ENCODE data around the gene TMEM116. TPM values are rescaled to one million over a fixed set of nuclear protein-coding genes. Genes with fewer than 3 reads are reported as not detected.
"Not testable (repeated sequence)": the region's sequence is repeated elsewhere in the genome, so short reads cannot be mapped to it uniquely, and the experiment has no call there.

The TMEM116 gene
- total RNA-seq, 1 donor from 2014 or later: 9.0 TPM

GRCh38 chr12:112004041-112004440, 8.9 kb downstream of the TMEM116 start:
- H3K36me3 Mint-ChIP-seq (ENCODE audit: low read depth): peaks cover 27% of the 10 kb centered on the region
- no peak overlapping the region for H3K4me3 Mint-ChIP-seq (ENCODE audit: low read depth)
- no peak overlapping the region for H3K27ac Mint-ChIP-seq
- peaks cover 46% of the 10 kb centered on the region for H3K4me1 Mint-ChIP-seq (ENCODE audit: low read depth)
- intact Hi-C loops (cut with micrococcal nuclease): no loop called here
- no peak for DNase-seq (ENCODE audit: low spot score)
- no peaks in the 10 kb centered on the region for H3K27me3 Mint-ChIP-seq (ENCODE audit: low read depth)
- no peaks in the 10 kb centered on the region for H3K9me3 Mint-ChIP-seq

GRCh38 chr12:112001576-112001975, 11.4 kb downstream of the TMEM116 start:
- Mint-ChIP-seq H3K9me3 (no peaks in the 10 kb centered on the region), H3K4me1 (ENCODE audit: low read depth) (peaks cover 53% of the 10 kb centered on the region), H3K27ac (no peak overlapping the region), H3K36me3 (ENCODE audit: low read depth) (peaks cover 30% of the 10 kb centered on the region), H3K27me3 (ENCODE audit: low read depth) (no peaks in the 10 kb centered on the region), H3K4me3 (ENCODE audit: low read depth) (no peak overlapping the region)
- intact Hi-C loops (cut with micrococcal nuclease): loop anchor here (1.0 kb wide), 1 partner anchor 12 kb away; the partner anchor contains the start of genes ERP29 and TMEM116
- no peak for DNase-seq (ENCODE audit: low spot score)

DNA sequence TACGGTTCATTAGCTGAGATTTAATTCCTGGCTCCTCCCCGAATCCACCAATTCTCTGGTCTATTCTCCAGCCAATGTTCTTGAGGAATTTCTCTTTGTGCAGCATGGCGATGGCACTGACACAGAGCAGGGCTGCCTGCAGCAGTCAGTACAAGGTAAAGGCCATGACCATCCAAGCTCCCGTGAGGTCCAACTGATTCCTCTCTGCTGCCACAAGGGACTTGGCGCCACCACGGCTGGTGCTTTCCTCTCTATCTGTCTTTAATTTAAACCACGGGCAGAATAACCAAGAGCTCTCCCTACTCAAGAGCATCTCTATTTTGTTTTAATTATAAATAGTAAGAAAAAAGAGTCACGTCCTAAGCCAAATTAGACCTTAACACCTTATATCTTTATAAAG, 12.1 kb downstream of the TMEM116 start:
- H3K9me3 Mint-ChIP-seq: no peaks in the 10 kb centered on the region
- H3K27ac Mint-ChIP-seq: no peak overlapping the region
- peaks cover 34% of the 10 kb centered on the region for H3K36me3 Mint-ChIP-seq (ENCODE audit: low read depth)
- H3K27me3 Mint-ChIP-seq (ENCODE audit: low read depth): no peaks in the 10 kb centered on the region
- H3K4me3 Mint-ChIP-seq (ENCODE audit: low read depth): no peak overlapping the region
- intact Hi-C loops (cut with micrococcal nuclease): loop anchor here (1.0 kb wide), 1 partner anchor 12 kb away; the partner anchor contains the start of genes ERP29 and TMEM116
- DNase-seq (ENCODE audit: low spot score): no peak
- peaks cover 50% of the 10 kb centered on the region for H3K4me1 Mint-ChIP-seq (ENCODE audit: low read depth)

DNA sequence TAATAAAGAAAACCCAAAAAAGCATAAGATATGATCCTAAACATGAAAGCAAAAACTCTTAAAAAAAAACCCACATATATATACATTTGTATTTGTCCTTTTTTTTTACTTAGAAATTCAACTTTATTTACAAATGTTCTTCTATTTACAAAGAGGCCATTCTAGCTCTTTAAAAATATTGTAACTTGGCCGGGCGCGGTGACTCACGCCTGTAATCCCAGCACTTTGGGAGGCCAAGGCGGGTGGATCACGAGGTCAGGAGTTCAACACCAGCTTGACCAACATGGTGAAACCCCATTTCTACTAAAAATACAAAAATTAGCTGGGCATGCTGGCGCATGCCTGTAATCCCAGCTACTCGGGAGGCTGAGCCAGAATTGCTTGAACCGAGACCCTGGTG, 13.8 kb downstream of the TMEM116 start:
- Mint-ChIP-seq H3K4me1 (ENCODE audit: low read depth) (peaks cover 59% of the 10 kb centered on the region), H3K36me3 (ENCODE audit: low read depth) (peaks cover 36% of the 10 kb centered on the region)
- H3K27ac Mint-ChIP-seq; intact Hi-C loops (cut with micrococcal nuclease); H3K27me3 Mint-ChIP-seq (ENCODE audit: low read depth); H3K9me3 Mint-ChIP-seq; H3K4me3 Mint-ChIP-seq (ENCODE audit: low read depth); DNase-seq (ENCODE audit: low spot score): not testable (repeated sequence)

GRCh38 chr12:111998015-111998414, 14.9 kb downstream of the TMEM116 start:
- H3K4me3 Mint-ChIP-seq (ENCODE audit: low read depth): no peak overlapping the region
- no peaks in the 10 kb centered on the region for H3K9me3 Mint-ChIP-seq
- intact Hi-C loops (cut with micrococcal nuclease): no loop called here
- no peak for DNase-seq (ENCODE audit: low spot score)
- H3K27ac Mint-ChIP-seq: no peak overlapping the region
- H3K4me1 Mint-ChIP-seq (ENCODE audit: low read depth): peaks cover 68% of the 10 kb centered on the region
- no peaks in the 10 kb centered on the region for H3K27me3 Mint-ChIP-seq (ENCODE audit: low read depth)
- H3K36me3 Mint-ChIP-seq (ENCODE audit: low read depth): peaks cover 32% of the 10 kb centered on the region

DNA sequence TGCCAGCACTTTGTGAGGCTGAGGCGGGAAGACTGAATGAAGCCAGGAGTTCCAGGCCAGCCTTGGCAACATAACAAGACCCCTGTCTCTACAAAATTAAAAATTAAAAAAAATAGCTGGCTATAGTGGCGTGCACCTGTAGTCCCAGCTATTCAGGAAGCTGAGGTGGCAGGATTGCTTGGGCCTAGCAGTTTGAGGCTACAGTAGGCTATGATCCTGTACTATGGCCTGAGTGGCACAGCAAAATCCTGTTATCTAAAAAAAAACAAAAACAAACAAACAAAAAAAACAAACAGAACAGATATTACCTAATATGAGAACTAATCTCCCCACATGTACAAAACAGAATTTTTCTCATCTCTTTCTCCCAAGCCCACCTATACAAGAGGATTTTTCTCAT, 15.7 kb downstream of the TMEM116 start:
- Mint-ChIP-seq H3K4me1 (ENCODE audit: low read depth) (peaks cover 69% of the 10 kb centered on the region), H3K27me3 (ENCODE audit: low read depth) (no peaks in the 10 kb centered on the region), H3K9me3 (no peaks in the 10 kb centered on the region), H3K27ac (no peak overlapping the region), H3K4me3 (ENCODE audit: low read depth) (no peak overlapping the region), H3K36me3 (ENCODE audit: low read depth) (peaks cover 25% of the 10 kb centered on the region)
- intact Hi-C loops (cut with micrococcal nuclease): no loop called here
- no peak for DNase-seq (ENCODE audit: low spot score)

GRCh38 chr12:111995782-111996480, 17.0 kb downstream of the TMEM116 start:
- H3K27me3 Mint-ChIP-seq (ENCODE audit: low read depth): no peaks in the 10 kb centered on the region
- no peaks in the 10 kb centered on the region for H3K9me3 Mint-ChIP-seq
- no peak overlapping the region for H3K27ac Mint-ChIP-seq
- no peak for DNase-seq (ENCODE audit: low spot score)
- H3K36me3 Mint-ChIP-seq (ENCODE audit: low read depth): peaks cover 27% of the 10 kb centered on the region
- no peak overlapping the region for H3K4me3 Mint-ChIP-seq (ENCODE audit: low read depth)
- H3K4me1 Mint-ChIP-seq (ENCODE audit: low read depth): peaks cover 66% of the 10 kb centered on the region
- intact Hi-C loops (cut with micrococcal nuclease): no loop called here

DNA sequence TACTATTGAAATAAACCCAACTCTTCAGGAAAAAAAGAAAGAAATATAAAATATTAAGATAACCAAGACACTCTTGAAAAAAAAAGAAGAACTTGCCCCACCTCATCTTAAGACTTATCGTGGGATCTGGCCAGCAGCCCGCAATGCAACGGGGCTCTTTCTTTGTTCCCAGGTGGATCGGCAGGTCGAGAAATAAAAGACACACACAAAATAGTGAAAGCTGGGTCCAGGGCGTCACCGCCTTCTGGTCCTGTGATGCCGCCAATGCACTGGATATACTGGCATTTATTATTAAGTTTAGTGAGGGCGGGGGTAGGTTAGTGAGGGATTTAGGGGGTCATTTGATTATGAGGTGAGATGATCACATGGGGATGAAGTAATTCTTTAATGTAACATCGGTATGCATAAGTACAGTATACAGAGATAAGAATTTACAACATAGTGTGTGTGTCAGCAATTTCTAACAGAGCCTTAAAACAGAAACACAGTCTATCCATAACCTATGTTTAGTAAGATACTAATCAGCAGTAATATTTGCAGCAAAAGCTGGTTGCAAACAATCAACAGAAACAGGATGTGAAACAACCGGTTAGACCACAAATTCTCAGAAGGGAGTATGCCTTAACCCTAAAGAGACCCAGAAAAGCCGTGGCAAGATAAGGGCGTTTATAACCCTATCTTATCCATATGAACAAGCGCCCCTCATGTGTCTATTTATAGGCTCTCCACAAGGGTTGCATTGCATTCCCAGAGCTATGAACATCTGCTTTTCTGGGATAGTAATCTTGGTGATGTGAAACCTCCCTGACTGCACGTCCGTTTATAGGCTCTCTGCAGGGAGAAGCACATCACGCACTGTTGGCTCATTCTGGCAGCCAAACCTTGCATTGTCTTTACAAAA, 18.5 kb downstream of the TMEM116 start:
- Mint-ChIP-seq H3K4me1 (ENCODE audit: low read depth) (peaks cover 60% of the 10 kb centered on the region), H3K4me3 (ENCODE audit: low read depth) (peak overlapping the region; percentile 79), H3K27ac (peak overlapping the region; percentile 56), H3K36me3 (ENCODE audit: low read depth) (peaks cover 24% of the 10 kb centered on the region)
- H3K9me3 Mint-ChIP-seq; H3K27me3 Mint-ChIP-seq (ENCODE audit: low read depth): not testable (repeated sequence)
- intact Hi-C loops (cut with micrococcal nuclease): loop anchor here (1.0 kb wide), 1 partner anchor 20 kb away; no protein-coding TSS in a partner anchor
- peak; percentile 40 for DNase-seq (ENCODE audit: low spot score)

GRCh38 chr12:111993292-111994150, 19.4 kb downstream of the TMEM116 start:
- Mint-ChIP-seq H3K4me3 (ENCODE audit: low read depth) (peak overlapping the region; percentile 79), H3K9me3 (no peaks in the 10 kb centered on the region), H3K27ac (peak overlapping the region; percentile 44), H3K27me3 (ENCODE audit: low read depth) (no peaks in the 10 kb centered on the region), H3K36me3 (ENCODE audit: low read depth) (peaks cover 26% of the 10 kb centered on the region), H3K4me1 (ENCODE audit: low read depth) (peaks cover 58% of the 10 kb centered on the region)
- DNase-seq (ENCODE audit: low spot score): peak; percentile 40
- intact Hi-C loops (cut with micrococcal nuclease): loop anchor here (1.0 to 2.0 kb wide), 3 partner anchors 21 to 137 kb away; no protein-coding TSS in a partner anchor

DNA sequence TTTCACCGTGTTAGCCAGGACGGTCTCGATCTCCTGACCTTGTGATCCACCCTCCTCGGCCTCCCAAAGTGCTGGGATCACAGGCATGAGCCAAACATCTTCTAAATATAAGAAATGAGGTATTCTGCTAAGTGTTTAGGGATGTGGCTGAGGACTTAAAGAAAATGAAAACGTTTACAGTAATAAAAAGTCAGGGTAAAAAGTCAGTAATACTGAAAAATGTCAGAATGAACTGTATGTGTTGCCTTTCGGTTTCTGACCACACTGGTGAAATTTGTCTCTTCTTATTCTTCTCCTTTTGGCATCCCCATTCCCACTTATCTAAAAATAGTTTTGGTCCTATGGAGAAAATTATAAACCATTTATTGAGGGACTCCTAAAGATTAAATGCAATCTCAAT, 20.5 kb downstream of the TMEM116 start:
- Mint-ChIP-seq H3K4me3 (ENCODE audit: low read depth) (no peak overlapping the region), H3K27me3 (ENCODE audit: low read depth) (no peaks in the 10 kb centered on the region), H3K27ac (peak overlapping the region; percentile 46), H3K4me1 (ENCODE audit: low read depth) (peaks cover 57% of the 10 kb centered on the region), H3K9me3 (no peaks in the 10 kb centered on the region), H3K36me3 (ENCODE audit: low read depth) (peaks cover 31% of the 10 kb centered on the region)
- intact Hi-C loops (cut with micrococcal nuclease): loop anchor here (2.0 kb wide), 1 partner anchor 42 kb away; no protein-coding TSS in a partner anchor
- DNase-seq (ENCODE audit: low spot score): no peak

DNA sequence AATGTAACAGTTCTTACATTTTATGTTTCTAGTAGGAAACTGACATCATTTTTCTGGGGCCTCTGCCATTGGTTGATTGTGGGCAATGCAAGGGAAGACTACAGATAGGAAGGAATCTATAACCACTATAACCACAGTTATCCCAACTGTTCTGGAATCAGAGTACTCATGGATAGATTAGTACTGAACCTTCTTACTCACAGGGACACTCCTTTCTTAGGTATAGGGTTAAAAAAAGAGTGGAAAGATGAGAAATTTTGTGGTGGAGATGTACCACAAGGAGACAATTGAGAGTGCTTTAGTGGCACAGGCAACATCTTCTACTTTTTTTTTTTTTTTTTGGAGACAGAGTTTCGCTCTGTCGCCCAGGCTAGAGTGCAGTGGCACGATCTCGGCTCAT, 21.0 kb downstream of the TMEM116 start:
- Mint-ChIP-seq H3K4me1 (ENCODE audit: low read depth) (peaks cover 54% of the 10 kb centered on the region), H3K27ac (no peak overlapping the region), H3K36me3 (ENCODE audit: low read depth) (peaks cover 31% of the 10 kb centered on the region), H3K27me3 (ENCODE audit: low read depth) (no peaks in the 10 kb centered on the region), H3K9me3 (no peaks in the 10 kb centered on the region), H3K4me3 (ENCODE audit: low read depth) (no peak overlapping the region)
- intact Hi-C loops (cut with micrococcal nuclease): loop anchor here (2.0 kb wide), 1 partner anchor 41 kb away; no protein-coding TSS in a partner anchor
- DNase-seq (ENCODE audit: low spot score): no peak

- Mint-ChIP-seq H3K36me3 (ENCODE audit: low read depth) (peaks cover 31% of the 10 kb centered on the region), H3K9me3 (no peaks in the 10 kb centered on the region), H3K4me1 (ENCODE audit: low read depth) (peaks cover 50% of the 10 kb centered on the region), H3K27ac (no peak overlapping the region), H3K4me3 (ENCODE audit: low read depth) (no peak overlapping the region), H3K27me3 (ENCODE audit: low read depth) (no peaks in the 10 kb centered on the region)
- intact Hi-C loops (cut with micrococcal nuclease): no loop called here
- no peak for DNase-seq (ENCODE audit: low spot score)
These were observed 21.4 kb downstream of the TMEM116 start for GRCh38 chr12:111991535-111991934.

Measured in activated T-helper 2 cell treated with anti-CD3 and anti-CD28 coated beads, Interferon-gamma antibody, Interleukin-2, Interleukin-4, amounts not matched to agents 10 μg/mL and 5 μg/mL and 100 μg/mL, durations not matched to agents 14 hours and 24 hours and 36 hours (primary cell).